ENCODE measurements around the gene PPA1.

- TF ChIP-seq CTCF (IDR thresholded peaks at IDR 0.05 in 8 of 11, conservative IDR thresholded peaks at IDR 0.05 in 3 of 11) (no peak), POLR2AphosphoS5 (IDR thresholded peaks at IDR 0.05) (no peak)
Observed at GRCh38 chr10:70280099-70280498, 46.9 kb upstream of the PPA1 start.

Measured in spleen (tissue), 7 donors.